Measurements from ENCODE around the gene CHADL. TPM values are rescaled to one million over a fixed set of nuclear protein-coding genes. Genes with fewer than 3 reads are reported as not detected.

The CHADL gene
- total and polyA plus RNA-seq, 2 experiments from 2014 or later: 1.6 TPM; not detected in 1

- H3K9me3 Mint-ChIP-seq: no peaks in the 10 kb centered on the region
- Histone ChIP-seq H3K4me1 (ENCODE audit: insufficient read depth) (peaks cover 5% of the 10 kb centered on the region; the same call in 1 of the 2 replicates), H3F3A (replicated peaks; ENCODE audit: low read depth) (no peaks in the 10 kb centered on the region), H3K36me3 (ENCODE audit: insufficient read depth) (peaks cover 4% of the 10 kb centered on the region; the same call in 1 of the 2 replicates), H3K4me2 (no peak overlapping the region), H3K4me3 (no peak overlapping the region), H3K79me2 (replicated peaks; ENCODE audit: insufficient read depth) (no peaks in the 10 kb centered on the region), H2AFZ (no peak overlapping the region), H3K27ac (ENCODE audit: low read depth) (no peak overlapping the region), H4K20me1 (replicated peaks; ENCODE audit: insufficient read depth) (no peaks in the 10 kb centered on the region), H3K9me2 (ENCODE audit: insufficient read depth) (no peaks in the 10 kb centered on the region), H3K27me3 (ENCODE audit: insufficient read depth) (no peaks in the 10 kb centered on the region)
- H3K27me3 Mint-ChIP-seq (ENCODE audit: insufficient read depth, low read depth, poor library complexity): peaks cover 17% of the 10 kb centered on the region
- peaks cover 4% of the 10 kb centered on the region for H3K4me1 Mint-ChIP-seq
- DNase-seq (ENCODE audit: low spot score): no peak
- no peak overlapping the region for H3K4me3 Mint-ChIP-seq
- H3K36me3 Mint-ChIP-seq (ENCODE audit: low read depth): peaks cover 17% of the 10 kb centered on the region
- TF ChIP-seq ZNF462 (CRISPR knock-in tag; IDR thresholded peaks at IDR 0.05) (no peak), REST (IDR thresholded peaks at IDR 0.05; ENCODE audit: unreplicated experiment) (no peak), NANOG (IDR thresholded peaks at IDR 0.05; ENCODE audit: borderline replicate concordance) (no peak), EZH2 (IDR thresholded peaks at IDR 0.05; ENCODE audit: low read depth, unreplicated experiment) (no peak), ETS1 (IDR thresholded peaks at IDR 0.05) (no peak)
- ATAC-seq: no peak
- H3K27ac Mint-ChIP-seq: no peak overlapping the region
These were observed 9.4 kb downstream of the CHADL start for GRCh38 chr22:41231369-41231768.
